Cortex of kidney (tissue), 1 donor: ENCODE data around the gene CFAP74.
"Not testable (repeated sequence)": the region's sequence is repeated elsewhere in the genome, so short reads cannot be mapped to it uniquely, and the experiment has no call there.

Source experiments
- DNase-seq: peaks from one replicate; lab custom pipeline; 2025; lab: John Stamatoyannopoulos, UW

Gene CFAP74

DNA sequence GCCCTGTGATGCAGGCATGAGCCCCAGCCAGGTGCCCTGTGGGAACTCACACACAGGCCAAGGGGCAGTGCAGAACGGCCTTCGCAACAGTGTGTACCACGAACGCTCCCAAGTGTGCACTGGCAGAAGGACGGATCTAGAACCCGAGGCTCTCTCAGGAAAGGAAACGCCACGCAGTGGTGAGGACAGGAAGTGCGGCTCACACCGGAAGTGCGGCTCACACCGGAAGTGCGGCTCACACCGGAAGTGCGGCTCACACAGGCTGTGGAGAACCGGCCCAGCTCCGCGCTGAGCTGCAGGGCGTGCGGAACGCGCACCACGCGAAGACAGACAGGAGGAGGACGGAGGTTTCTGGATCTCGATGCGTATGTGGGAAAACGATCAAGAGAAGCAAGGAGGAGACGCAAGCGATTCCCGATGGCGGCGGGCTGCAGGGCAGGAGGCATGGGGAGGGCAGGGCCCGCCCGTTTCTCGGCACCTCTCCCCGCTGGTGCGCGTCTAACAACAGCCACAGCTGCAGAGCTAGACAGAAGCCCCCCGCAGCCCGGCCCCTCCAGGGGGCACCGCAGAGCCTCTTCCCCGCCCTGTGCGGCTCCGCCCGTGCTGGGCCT lies 48.6 kb downstream of the CFAP74 start:
- no peak for DNase-seq

DNA sequence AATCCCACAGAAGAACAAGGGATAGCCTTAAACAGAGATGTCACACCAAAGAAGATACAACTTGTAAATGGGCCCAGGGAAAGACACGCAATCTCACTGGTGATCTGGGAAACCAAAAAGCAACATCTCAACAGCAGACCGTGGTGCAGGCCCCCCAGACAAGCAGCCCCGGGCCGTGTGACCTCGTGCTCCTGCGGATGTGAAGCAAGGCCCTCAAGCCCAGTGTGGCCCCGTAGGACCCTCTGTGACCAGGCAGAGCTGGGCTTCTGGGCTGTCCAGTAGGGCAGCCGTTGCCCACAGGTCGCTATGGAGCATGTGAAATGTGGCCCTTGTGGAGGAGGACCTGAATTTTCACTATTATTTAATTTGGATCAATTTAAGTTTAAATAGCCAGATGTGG lies 49.6 kb downstream of the CFAP74 start:
- no peak for DNase-seq

DNA sequence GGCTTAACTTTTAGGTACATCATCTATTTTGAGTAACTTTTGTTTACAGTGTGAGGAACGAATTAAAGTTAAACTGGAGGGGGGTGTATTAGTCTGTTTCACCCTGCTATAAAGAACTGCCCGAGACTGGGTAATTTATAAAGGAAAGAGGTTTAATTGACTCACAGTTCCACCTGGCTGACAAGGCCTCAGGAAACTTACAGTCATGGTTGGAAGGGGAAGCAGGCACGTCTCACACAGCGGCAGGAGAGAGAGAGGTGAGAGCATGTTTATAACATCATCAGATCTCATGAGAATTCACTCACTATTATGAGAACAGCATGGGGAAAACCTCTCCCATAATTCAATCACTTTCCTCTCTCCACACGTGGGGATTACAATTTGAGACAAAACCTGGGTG lies 52.6 kb downstream of the CFAP74 start:
- DNase-seq, result no peak

DNA sequence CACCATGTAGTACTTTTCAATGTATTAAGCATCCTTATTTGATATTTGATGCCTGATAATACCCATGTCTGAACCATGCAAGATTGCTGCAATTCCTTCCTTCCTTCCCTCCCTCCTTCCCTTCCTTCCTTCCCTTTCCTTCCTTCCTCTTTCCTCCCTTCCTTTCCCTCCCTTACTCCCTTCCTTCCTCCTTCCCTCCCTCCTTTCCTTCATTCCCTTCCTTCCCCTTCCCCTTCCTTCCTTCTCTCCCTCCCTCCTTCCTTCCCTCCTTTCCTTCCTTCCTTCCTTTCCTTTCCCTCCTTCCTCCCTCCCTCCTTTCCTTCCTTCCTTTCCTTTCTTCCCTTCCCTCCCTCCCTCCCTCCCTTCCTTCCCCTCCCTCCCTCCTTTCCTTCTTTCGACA lies 54.8 kb downstream of the CFAP74 start:
- no peak for DNase-seq

DNA sequence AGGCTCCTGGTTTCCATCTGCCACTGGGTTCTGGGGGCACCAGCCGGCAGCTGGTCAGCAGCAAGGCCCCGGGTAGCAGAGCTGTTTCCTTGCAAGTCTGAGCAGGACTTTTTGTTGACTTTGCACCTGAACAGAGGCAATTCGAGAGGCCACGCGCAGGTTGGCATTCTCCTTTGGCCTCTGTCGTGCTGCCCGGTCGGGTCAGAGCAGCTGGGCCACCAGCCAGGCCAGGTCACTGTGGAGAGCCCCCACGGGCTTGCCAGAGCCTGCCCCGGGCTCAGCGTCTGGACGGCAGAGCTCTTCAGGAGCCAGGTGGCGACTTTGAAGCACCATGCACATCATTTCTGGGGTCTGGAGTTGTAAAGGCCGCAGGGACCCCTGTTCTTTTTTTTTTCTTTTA lies 56.1 kb downstream of the CFAP74 start:
- no peak for DNase-seq

DNA sequence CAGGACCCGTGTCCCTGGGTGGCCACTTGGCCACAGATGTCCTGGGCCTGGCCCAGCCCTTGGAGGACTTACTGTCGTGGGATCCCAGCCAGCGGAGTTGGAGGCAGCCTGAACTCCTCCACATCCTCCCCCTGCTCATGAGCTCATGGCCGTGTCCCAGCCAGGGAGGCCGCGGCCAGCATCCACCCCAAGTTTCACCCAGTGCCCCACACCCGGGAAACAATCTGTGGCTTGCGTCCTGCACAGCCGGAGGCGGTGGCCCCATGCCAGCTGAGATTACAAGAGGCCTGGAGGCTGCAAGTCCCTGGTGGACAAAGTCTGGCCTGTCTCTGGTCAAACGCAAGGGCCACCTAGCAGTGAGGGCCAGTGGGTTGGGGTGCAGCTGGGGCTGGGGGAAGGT lies 57.0 kb downstream of the CFAP74 start:
- no peak for DNase-seq

DNA sequence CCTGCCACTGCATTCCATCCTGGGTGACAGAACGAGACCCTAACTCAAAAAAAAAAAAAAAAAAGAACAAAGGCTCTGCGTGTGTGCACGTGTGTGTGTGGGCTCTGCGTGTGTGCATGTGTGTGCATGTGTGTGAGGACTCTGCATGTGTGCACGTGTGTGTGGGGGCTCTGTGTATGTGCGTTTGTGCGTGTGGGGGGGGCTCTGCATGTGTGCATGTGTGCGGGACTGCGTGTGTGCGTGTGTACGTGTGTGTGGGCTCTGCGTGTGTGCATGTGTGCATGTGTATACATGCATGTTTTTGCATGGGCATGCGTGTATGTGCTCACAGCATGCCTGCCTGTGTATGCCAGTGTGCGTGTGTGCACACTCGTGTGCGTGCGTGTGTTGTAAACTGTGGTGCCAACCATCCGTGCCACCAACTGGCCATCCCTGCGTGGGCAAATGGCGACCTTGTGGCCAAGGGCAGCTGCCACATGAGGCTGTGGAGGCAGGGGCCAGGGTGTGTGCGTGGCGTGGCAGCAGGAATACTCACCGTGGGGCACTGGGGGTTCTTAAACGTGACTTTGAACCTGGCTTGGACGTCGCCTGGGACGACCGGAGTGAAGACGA lies 57.7 kb downstream of the CFAP74 start:
- no peak for DNase-seq

DNA sequence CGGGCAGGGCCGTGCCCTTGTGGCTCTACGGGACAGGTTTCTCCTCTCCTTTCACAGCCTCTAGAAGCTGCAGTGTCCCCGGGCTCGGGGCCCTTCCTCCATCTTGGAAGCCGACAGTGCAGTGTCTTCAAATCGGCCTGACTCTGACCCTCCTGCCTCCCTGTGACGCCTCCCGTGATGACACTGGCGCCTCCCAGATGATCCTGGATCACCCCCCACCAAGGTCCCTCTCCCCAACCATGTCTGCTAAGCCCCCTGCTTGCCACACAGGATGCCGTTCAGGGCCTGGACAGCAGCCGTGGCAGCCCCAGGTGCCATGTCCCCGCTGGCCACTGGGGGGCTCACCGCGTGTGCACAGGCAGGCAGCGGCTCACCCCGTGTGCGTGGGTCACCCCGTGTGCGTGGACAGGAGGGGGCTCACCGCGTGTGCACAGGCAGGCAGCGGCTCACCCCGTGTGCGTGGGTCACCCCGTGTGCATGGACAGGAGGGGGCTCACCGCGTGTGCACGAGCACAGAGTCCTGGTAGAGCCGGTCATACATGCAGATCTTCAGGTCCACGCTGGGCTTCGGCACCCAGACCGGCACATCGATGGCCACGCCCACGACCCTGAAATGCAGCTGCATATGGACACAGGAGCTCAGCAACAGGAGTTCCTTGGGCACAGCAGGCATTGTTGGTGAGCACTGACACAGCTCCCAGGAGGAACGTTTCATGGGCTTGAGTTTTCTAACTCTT lies 59.6 kb downstream of the CFAP74 start:
- no peak for DNase-seq

DNA sequence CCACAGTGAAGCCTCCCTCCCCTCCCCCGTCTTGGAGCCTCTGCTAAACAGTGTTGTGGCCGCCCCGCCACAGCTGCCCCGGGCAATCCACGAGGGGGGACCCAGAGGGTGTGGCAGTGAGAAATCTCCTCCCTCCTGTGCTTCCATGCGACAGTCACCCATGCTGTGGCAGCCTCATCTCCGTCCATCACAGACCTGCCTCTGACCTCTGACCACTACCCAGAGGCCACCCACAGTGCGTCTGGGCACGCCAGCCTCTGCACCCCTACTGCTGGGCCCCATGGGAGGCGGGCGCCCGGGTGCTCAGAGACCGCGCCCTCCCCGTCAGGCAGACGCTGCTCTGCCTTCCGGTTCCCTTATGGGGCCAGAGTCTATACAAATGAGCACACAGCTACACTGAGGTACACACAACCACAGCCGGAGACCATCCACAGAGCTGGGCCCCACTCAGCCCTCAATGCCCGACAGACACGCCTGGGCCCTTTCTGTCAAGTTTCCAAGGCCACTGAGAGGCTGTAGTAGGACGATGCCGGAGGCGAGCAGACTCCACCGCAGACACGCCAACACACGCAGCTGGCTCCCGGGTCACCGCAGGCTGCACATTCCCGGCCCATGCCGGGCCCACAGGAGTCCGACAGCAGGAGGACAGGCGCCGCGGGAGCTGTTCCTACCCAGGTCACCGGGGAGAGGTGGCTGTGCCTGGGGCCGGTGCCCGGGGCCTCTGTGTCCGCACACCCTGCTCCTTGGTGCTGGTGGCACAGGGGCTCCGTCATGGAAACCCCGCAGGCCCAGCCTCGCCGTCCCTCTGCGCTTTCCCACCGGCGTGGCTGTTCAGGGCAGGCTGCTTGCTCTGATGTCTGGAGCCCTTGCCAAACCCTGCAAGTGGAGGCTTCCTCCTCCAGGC lies 60.6 kb downstream of the CFAP74 start:
- no peak for DNase-seq

DNA sequence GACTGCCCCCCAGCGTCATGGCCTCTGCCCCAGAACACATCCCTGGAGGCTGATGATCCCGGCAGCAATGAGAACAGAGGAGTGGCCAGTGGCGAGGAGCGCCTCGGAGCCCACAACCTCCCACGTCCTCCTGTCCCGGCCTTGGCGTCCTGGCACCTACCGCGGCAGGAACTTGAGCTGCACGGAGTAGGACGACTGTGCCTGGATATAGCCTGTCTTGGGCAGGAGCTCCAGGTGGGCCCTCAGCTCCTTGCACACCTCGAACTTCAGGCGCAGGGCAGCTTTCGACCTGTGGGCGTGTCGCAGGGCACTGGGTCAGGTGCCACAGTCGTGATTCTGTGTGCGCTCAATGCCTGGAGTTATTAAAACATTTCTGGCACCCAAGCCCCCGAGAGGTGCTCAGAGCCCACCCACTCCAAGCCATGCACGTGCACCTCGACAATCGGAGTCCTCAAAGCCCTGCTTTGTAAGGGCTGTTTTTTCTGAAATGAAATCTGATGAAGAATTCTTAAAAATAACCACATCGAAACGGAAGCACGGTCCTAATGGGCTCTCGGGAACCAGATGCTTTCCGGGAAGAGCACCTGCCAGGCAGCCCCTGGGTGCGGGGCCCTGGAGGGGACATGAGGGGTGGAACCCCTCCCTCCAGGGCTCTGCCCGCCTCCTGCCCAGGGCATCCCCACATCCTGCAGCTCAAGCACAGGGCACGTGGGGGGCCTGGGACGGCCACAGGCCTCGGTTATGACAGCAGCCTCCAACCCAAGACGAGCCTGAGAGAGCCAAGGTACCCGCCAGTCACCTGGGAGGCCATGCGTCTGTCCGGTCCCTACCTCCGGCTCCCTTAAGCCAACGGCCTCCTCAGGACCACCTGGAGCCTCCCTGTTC lies 61.5 kb downstream of the CFAP74 start:
- no peak for DNase-seq

DNA sequence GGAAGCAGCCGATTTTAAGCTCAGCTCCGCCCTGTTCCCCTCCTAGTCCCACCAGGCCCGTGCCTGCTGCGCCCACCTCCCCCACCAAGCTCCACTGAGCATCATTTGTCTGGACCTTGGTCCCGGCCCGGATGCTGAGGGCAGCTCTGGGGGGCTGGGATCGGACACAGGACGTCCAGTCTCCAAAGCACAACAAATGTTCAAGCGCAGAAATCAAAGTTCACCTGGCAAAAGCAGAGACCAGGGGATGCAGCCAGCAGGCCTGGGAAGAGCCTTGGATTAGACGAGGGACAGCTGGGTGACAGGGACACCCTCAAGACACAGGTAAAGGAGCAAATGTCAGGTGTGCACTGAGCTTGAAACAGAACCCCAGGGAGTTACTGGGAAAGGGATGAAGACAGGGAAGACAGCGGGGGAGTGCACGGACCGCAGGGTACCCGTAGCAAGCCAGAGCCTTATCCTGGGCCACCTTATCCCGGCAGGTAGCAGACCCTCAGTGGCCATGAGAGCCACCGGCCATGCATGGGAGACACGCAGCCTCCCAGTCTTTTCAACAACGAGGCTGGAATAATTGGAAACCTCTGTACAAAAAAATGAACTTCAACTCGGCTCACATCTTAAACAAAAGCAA lies 62.3 kb downstream of the CFAP74 start:
- no peak for DNase-seq

DNA sequence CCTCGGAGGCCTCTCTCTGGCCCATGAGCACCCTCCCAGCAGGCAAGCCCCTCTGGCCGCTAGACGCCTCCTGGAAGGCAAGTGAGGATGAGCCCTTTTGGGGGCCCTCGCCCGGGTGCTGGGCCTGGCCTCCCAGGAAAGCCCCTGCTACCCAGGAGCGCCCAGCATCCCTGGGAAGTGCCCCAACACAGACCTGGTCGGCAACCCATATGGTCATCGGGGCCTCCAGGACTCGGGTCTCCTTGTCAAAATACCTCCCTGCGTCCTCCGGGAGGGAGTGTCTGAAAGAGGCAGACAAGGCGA lies 63.5 kb downstream of the CFAP74 start:
- no peak for DNase-seq

DNA sequence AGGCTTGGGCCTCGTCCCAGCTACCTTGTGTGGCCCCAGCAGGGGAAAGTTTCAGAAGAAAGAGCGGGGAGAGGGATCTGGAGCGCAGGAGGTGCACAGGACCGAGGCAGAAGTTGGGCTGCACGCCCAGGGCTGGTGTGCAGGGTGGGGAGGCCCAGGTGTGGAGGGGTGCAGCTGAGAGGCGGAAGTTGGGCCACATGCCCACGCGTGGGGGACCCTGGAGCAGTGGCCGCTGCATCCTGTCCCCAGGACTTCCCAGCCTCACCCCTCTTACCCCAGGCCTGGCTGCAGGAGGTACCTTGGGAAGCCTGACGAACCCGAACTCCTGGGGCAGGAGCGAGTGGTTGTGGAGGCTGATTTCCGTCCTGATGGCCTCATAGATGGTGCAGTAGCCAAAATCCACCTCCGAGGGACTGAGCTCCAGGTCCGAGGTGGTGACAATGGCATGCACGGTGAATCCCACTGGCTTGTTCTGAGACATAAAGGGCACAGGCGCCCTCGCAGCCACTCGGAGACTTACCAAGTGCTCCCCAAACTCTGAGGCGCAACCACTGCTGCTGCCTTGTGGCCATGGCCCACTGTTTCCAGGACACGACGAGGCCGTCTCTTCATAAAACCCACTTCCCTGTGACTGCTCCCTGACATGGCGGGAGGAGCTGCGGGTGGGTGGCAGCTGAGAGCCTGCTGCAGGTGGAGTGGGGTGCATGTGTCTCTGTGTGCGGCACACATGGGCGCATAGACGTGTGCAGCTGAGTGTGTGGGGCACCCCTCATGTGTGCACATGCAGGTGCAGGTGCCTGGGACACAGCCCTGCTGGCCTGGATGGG lies 64.1 kb downstream of the CFAP74 start:
- DNase-seq, result no peak

DNA sequence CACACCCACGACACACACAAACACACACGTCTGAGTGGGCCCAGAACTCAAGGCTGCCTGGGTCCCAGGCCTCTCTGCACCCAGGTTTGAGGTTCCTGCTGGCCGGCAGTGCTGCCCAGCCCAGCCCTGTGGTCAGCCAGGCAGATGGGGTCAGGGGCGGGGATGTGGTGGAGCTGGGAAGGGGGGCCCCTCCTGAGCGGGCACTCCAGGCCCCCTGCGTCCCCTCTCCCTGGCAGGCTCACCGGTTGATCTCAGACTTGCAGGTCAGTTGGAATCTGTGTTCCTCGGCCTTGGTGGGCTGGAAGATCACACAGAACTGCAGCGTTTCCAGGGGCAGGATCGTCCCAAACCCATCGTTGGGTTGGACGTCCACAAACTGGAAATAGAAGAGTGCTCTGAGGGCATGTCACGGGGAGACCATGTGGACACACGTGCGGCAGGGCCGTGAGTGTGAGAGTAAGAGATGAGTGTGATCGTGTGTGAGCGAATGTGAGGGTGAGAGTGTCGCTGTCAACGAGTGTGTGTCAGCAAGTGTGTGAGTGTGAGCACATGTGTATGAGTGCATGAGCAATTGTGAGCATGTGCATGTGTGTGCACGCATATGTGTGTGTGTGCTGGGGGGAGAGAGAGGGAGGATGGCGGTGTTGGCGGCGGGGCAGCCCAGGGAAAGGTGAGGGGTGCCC lies 64.8 kb downstream of the CFAP74 start:
- no peak for DNase-seq

DNA sequence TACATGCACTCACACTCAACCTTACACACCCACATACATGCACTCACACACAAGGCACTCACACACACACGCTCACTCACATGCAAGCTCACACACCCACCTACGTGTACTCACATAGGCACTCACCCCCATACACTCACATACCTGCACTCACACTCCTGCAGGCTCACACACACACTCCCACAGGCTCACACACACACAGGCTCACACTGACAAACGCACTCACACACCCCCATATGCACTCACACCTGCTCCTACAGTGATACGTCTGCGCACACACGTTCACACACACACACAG lies 65.4 kb downstream of the CFAP74 start:
- DNase-seq, result no peak

DNA sequence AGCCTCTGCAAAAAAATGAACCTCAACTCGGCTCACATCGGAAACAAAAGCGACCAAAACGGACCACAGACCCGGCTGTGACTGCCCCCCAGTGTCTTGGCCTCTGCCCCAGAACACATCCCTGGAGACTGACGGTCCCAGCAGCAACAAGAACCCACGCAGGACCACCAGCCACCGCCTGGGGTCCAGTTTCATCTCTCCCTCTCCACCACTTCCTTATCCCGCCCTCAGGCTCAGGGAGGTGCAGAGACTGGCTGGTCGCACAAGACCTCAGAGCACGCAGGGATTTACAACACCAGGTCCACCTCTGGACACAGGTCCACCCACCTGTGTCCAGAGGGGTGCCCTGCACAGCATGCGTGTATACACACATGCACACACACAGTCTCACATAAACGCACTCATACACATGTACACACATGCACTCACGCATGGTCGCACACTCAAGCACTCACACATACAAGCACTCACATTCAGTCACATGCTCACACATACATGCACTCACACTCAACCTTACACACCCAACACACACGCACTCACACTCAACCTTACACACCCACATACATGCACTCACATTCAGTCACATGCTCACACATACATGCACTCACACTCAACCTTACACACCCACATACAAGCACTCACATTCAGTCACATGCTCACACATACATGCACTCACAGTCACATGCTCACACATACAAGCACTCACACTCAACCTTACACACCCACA lies 65.9 kb downstream of the CFAP74 start:
- no peak for DNase-seq

DNA sequence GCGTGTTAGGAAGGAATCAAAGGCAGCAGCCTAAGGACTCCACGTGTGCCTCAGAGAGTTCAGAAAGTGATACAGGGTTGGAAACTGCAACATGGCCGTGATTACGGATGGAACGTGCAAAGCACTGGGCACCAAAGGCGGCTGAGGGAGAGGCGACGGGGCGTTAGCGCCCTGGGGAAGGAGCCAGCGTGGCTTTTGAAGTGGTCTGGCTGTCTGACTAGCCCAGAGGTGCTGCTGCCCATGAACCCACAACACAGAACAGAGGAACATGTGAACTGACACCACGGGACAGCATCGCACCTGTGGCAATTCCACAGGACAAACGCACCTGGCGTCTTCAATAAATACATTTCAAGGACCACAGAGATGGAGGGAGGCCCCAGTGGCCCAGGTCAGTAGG lies 66.5 kb downstream of the CFAP74 start:
- DNase-seq, result no peak

DNA sequence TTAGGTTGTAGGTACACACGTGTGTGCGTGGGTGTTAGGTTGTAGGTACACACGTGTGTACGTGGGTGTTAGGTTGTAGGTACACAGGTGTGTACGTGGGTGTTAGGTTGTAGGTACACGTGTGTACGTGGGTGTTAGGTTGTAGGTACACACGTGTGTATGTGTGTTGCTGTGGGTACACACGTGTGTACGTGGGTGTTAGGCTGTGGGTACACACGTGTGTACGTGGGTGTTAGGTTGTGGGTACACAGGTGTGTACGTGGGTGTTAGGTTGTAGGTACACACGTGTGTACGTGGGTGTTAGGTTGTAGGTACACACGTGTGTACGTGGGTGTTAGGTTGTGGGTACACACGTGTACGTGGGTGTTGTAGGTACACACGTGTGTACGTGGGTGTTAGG lies 68.7 kb downstream of the CFAP74 start:
- not testable (repeated sequence) for DNase-seq
